ENCODE results near the gene PRDX2.
"Not testable (repeated sequence)": the region's sequence is repeated elsewhere in the genome, so short reads cannot be mapped to it uniquely, and the experiment has no call there.

The PRDX2 gene

DNA sequence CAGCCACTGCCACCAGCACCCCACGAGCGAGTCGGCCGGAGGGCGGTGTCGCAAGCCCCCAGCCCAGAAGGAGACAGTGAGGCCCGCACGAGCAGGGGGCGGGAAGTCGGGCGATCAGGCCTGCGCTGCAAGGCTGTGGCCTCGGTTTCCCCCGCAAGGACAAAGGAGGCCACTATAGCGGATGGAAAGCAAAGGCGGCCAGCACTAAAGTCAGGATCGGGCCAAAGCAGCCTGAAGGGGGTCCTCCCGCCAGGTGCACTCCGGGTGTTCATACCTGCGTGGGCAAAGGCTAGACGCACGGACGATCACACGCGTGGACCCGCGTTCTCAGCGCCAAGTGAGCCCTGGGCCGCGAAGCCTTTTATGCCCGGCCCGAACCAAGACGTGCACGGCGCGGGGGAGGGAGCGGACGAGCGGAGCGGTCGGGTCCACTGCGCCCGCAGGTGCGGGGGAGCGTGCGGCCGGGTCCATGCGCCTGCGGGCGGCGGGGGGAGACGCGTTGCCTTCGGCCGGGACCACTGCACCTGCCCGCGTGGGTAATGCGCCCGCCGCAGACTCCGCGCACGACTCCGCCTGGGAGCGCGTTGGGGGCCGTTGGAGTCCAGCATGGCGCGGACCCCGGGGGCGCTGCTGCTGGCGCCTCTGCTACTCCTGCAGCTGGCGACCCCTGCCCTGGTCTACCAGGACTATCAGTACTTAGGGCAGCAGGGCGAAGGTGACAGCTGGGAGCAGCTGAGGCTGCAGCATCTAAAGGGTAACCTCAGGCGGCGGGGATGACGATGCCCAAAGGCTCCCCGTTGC lies at the start of gene PRDX2, which contains the start of gene THSD8:
Gene PRDX2, minus strand, starts transcription at position 335 of the 801 bp plus-strand sequence. CDS start 539 bp downstream, outside the sequence.
Gene THSD8, plus strand, starts transcription at position 604 of the 801 bp plus-strand sequence. Its CDS starts 3 bp downstream, at position 607.
- DNase-seq (ENCODE audit: low read depth in 2 of 2) = peak; percentile 64 to 74

DNA sequence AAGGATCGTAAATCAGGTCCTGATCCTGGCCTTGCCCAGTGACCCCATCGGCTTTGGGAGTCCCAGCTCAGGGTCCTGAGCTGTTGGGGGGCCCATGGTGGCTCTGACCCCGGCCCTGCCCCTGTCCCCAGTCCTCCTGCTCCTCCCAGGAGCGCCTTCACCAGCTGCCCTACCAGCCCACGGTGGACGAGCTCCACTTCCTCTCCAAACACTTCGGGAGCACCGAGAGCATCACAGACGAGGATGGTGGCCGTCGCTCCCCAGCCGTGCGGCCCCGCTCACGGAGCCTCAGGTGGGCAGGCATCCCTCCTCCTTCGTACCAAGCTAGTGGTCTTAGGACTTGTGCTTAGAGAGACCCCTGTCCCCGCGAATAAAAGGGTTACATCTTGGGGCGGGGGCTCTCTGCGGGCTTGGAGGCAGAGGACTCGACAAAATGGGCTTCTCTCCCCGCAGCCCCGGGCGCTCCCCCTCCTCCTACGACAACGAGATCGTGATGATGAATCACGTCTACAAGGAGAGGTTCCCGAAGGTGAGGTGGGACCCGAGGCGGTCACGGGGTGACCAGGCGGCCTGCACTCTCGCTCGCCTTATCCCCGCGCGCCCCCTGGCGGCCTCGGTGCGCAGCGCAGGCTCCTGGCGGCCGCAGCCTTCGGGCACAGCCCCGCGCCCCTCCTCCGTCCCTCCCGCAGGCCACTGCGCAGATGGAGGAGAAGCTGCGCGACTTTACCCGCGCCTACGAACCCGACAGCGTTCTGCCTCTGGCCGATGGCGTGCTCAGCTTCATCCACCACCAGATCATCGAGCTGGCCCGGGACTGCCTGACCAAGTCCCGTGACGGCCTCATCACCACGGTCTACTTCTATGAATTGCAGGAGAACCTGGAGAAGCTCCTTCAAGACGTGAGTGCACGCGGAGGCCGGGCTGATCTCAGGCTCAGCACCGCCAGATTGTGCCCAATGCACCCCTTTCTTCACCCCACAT lies 45.8 kb upstream of the PRDX2 start:
- DNase-seq (ENCODE audit: low read depth in 2 of 2) = peak; percentile 77 to 87

DNA sequence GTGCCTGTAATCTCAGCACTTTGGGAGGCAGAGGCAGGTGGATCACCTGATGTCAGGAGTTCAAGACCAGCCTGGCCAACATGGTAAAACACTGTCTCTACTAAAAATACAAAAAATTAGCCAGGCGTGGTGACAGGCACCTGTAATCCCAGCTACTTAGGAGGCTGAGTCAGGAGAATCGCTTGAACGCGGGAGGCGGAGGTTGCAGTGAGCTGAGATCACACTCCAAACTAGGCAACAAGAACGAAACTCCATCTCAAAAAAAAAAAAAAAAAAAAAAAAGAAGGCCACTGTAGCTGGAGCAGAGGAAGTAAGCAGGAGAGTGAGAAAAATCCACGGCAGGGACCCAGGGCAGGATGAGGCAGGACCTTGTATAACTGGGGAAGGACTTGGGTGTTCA lies 45.0 kb upstream of the PRDX2 start:
- not testable (repeated sequence) for DNase-seq (ENCODE audit: low read depth in 2 of 2)

DNA sequence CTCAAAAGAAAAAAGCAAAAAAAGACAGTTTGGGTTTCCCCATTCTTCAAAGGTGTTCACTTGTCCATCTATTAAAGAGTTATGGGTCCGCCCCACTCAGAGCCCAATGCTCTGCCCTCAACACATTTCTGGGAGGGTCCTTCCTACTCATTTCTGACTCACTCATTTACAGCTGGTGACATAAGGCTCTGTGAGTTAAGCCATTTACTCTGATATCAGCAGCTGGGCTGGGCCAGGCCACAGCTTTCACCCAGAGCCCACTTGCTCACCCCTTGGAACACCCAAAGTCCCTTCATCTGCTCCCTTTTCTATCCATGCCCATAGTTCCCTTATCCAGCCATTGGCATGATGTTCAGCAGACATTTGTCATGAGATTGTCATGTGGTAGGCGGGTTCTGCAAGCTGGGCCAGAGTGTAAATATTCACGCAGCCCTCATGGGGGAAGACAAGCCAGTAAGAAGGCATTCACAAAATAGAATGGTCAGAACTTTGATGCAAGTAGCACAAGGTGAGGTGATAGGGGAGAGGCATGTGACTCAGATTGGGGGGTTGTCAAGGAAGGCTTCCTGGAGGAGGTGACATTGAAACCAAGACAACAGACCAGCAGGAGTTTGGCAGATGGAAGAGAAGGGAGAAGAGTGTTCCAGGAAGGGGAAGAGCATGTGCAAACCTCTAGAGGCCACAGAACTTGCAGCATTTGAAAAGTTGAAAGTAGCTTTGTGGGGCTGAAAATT lies 42.6 kb upstream of the PRDX2 start:
- DNase-seq (ENCODE audit: low read depth in 2 of 2) = no peak

DNA sequence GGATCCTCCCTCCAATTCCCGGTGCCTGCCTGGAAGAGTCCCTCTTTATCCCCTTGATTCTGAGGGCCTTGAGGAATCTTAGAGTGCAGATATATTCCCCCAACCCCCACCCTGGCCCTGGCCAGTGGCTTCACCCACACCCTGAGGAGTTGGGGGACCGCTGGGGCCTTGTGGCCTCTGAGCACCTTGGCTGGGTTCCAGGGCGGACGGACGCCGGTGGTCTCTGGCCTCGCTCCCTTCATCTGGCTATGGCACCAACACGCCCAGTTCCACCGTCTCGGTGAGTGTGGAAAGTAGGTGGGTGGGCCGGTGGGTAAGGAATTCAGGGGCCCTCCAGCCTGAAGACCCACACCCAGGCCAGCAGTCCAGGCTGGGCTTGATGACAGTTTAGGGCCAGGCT lies 41.7 kb upstream of the PRDX2 start:
- DNase-seq (ENCODE audit: low read depth in 2 of 2) = no peak

DNA sequence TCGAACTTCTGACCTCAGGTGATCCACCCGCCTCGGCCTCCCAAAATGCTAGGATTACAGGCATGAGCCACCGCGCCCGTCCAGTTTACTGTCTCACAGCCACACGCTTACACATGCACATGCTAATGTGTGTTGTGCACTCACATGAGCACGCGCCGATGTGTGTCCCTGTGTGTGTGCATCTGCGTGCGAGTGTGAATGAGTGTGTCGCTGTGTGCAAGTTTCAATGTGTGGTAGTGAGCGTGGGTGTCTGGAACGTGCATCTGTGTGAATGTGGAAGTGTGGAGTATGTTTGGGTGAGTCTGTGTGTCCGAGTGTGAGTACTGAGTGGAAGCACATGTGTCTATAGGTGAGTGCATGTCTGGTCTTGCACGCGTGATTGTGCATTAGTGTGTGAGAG lies 40.9 kb upstream of the PRDX2 start:
- DNase-seq (ENCODE audit: low read depth in 2 of 2) = no peak

DNA sequence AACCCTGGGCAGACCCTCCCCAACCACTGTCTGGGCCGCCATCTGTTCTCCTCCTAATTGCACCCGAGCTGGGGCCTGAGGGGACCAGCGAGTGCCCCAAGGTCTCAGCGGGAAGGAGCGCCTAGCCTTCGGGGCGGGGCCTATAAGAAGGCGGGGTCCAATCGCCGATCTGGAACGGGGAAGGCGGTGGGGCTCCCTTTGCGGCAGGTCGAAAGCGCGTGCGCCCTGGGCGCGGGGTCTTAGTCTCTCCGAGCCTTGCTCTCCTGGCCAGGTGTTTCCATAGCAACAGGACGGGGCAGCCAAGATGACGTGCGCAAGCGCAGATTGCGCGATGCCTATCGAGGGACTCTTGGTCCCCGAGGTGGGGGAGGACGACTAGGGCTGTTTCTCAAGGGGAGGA lies 39.5 kb upstream of the PRDX2 start:
- no peak for DNase-seq (ENCODE audit: low read depth in 2 of 2)

DNA sequence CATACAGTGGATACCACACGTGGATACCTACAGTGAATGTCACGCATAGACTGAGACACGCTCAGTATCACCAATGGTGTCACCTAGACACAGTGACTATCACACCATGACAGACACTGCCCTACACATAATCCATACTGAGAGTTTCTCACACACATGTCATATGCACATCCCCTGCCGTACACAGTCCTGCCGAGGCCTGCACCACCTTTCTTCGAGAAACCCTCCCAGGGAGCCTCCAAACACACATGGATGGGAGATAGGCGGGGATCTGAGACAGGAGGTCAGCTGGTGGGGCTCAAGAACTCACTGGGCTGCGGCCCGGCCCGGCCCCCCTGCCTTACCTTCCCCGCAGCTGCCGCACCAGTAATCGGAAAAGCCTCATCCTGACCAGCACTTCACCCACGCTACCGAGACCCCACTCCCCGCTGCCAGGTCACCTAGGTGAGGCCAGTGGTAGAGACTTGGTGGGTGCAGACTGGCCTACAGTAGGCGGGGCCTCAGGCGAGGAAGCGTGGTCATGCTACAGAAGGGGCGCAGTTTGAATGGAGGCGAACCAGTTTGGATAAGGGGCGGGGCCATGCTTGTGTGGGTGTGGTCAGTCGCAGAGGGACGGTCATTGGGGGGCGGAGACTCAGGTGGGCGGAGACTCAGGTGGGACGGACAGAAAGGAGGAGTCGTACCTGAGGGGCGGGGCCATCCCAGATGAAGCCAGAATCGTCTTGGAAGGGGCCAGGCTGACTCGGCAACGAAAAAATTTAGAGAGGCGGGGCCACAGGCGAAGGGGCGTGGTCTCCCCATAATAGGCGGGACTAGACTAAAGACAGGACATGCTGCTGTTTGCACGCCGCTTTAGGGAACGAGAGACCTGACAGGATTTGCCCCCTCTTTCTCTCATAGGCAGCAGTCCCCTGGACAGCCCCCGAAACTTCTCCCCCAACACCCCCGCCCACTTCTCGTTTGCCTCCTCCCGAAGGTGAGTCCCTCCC lies 38.8 kb upstream of the PRDX2 start:
- DNase-seq (ENCODE audit: low read depth in 2 of 2) = peak; percentile 61 to 62

DNA sequence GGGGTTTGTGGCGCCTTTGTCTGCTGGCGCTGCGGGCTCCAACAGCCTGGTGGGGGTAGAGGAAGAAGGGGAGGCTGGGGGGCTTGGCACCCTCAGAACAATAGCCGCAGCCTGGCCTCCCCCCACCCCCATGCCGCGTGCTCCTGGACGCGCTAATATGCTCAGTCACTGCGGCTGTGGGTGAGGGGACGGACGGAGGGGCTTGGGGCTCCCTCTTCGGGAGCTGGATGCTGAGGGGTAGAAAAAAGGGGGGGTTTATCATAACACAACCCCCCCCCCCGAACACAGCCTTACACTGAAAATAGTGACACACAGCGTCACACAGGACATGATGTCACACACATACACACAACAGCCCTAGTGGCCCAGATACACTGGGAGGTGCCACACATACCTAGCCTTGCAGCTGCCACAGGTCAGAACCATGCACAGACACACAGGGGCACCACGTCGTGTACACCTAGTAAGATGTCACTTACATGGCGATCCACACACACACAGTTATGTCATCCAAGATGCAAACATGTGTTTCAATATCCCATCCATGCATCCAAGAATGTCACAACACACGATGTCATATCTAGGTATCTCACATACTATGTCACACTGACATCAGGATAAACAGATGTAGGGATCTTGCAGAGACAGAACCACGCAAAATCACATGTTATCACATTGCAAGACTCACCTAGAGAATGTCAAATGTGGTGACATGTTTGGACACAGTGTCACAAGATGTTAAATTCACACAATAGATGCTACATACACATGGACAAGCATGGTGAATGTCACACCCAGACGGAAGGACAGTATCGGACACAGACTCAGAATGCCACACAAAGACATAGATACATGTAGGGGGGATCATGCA lies 37.5 kb upstream of the PRDX2 start:
- DNase-seq (ENCODE audit: low read depth in 2 of 2) = no peak

DNA sequence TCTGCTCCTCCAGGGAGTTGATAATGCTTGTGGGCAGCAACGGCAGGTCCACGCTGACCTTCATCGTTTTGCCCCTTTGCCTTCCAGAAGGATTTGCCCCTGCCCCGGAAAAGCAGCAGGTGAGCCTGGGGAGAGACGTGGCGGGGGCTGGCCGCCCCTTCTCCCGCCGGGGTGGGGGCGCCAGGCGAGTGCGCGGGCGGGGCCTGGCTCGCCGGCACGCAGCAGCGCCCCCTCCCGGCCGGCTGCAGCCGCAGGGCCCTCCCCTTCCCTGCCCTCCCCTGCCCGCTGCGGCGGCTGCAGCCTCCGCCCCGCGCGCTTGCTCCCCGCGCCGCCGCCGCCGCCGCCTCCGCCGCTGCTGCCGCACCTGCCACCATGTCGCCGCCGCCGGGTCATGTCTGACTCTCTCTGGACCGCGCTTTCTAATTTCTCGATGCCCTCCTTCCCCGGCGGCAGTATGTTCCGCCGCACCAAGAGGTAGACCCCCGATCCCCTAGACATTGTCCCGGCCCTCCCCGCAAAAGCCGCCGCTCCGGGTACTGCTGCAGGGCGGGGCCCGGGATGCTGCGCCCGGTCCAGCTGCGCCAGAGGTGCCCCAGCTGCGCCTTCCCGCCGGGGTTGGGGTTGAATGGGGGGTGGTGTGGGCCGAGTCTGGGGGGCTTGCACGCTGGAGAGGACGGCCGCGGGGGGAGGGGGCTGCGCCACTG lies 36.7 kb upstream of the PRDX2 start, which contains the start of gene MAST1:
Gene MAST1, plus strand, starts transcription at position 334 of the 704 bp plus-strand sequence. Its CDS starts 58 bp downstream, at position 392.
- DNase-seq (ENCODE audit: low read depth in 2 of 2) = peak in 1 of 2 donors; percentile 49

DNA sequence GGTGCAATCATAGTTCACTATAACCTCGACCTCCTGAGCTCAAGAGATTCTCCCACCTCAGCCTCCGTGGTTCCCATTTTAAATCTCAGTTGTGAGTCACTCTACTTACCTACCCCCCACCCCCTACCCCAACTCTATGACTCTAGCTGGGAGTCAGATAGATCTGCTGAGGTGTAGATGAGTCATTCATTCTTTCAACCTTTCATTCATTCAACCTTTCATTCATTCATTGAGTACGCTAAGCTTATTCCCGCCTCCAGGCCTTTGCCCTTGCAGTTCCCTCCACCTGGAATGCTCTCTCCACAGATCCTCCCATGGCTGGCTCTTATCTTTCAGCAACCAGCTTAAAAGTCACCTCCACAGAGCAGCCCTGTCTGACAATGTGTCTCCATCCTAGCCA lies 35.6 kb upstream of the PRDX2 start:
- no peak for DNase-seq (ENCODE audit: low read depth in 2 of 2)

DNA sequence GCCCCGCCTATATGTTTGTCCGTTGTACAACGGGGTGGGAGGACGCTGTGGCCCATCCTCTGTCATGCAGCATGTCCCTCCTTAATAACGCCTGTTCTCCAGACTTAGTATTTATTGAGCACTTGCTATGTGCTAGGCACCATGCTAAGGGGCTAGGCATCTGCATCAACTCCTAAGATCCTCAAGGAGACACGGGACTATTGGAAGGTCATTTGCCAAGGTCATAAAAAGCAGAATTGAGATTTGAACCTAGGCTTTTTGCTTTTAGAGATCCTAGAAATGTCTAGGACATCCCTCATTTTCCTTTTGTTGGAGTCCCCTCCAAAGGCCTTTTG lies 34.9 kb upstream of the PRDX2 start:
- no peak for DNase-seq (ENCODE audit: low read depth in 2 of 2)

DNA sequence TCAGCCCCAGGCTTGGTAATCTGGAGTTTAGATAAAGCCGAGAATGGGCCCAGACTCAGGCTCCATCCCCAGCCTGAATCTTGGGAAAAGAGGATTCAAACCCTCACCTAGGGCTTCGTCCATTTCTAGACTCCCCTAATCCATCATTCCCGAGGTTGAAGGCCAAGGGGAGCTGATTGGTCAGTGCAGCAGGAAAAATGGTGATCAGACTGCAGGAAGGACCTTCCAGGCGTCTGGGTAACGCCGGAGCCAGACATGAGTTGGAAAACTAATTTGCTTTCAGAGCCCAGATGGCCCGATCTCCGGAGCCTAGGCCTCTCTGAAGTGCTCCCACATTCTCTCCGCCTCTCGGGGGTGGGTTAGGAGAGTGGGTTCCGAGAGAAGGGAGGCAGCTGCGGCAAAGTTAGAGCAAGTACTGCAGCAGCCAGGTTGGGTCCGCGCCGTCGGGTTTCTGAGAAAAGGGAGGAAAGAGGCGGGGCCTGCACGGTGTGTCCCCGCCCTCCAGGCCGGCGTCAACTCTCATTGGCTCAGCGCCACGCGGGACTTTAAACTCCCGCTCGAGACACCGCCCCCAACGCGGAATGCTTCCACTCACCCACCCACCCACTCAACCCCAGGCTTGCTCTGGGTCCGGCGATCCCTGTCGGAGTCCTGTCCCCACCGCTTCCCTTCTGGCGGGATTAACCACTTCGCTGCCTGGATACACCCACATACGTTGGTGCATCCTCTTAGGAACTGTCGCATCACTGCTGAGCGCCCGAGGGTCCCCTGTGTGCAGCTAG lies 33.6 kb upstream of the PRDX2 start:
- DNase-seq (ENCODE audit: low read depth in 2 of 2) = peak in 1 of 2 donors; percentile 18

DNA sequence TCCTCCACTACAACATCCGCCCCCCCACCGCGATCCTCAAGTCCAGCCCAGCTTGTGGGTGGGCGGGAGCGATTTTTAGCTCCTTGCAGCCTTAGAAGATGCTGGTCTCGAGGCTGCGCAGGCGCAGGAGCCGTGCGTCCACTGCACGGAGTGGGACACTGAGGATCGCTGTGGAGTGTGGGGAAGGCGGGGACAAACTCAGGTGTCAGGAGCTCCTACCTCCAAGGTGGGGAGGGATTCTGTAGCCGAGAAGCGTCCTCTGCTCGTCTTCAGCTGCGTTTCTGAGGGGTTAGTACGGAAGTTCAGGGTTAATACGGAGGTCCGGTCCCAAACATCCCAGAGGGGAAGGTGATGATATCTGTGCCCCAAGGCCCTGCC lies 33.0 kb upstream of the PRDX2 start, which contains the start of gene RTBDN:
Gene RTBDN, minus strand, starts transcription at position 14 of the 378 bp plus-strand sequence. CDS start 4,600 bp downstream, outside the sequence.
- no peak for DNase-seq (ENCODE audit: low read depth in 2 of 2)

DNA sequence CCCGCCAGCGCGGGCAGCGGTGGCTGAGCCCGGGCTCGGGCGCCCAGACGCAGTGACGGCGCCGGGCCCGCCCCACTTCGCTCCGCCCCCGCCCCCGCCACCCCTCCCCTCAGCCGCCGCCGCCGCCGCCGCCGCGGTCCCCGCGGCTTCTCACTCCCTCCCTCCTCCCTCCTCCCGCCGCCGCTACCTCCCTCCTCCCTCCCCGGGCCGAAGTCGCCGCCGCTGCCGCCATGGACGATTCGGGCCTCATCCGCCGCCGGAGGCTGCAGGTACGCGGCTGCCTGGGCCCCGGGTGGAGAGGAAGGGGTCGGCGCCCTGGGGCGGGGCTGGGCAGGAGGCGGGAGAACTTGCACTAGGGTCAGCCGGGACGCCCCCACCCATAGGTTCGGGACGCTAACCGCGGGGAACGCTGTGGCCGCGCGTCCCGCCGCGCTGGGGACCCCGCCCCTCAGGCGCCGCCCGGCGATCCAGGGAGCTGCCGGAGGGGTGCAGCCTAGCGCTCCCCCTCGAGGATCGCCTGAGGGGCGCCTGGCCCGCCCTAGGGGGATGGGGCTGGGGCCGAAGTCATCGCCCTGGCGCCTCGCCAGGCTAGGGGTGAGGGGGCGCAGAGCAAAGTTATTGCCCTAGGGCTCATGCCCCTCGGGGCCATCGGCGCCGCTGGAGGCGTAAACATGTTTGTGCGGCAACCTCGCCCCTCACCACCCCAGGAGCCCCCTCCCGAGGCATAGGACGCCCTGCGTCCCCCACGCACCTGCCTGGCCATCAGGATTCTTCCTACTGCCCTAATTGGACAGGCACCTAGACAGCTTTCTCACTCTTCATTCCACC lies 32.4 kb upstream of the PRDX2 start:
- peak in 1 of 2 donors; percentile 19 for DNase-seq (ENCODE audit: low read depth in 2 of 2)

DNA sequence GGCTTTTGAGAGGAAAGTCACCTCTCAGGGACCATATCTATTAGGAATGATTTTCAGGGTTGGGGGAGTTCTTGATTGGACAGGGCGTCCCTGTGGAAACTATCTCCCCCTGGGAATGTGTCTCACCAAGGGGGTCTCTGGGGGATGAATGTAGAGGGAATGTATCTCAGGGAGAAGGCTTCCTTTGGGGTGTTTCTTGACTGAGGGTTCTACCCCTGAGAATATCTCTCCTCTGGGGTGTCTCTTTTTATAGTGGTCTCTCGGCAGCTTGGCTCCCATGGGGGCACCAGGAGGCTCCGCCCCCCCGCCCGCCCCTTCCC lies 31.8 kb upstream of the PRDX2 start:
- DNase-seq (ENCODE audit: low read depth in 2 of 2) = no peak

DNA sequence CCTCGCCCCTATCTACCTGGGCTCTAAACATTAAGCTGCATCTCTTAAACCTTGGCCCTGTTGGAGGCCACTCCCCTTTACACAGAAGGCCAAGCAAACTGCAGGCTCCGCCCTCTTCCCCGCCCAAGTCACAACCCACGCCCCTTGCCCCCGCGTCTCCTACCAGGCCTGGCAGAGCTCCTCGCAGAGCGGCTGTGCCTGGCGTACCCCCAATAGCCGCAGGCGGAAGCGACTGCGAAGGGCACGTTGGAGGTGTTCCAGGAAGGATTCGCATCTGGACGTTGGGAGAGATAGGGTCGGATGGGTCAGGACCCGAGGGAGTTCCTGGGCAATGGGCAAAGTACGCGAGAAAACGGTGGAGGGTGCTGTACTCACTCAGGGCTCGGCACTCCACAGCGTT lies 26.9 kb upstream of the PRDX2 start:
- peak in 1 of 2 donors; percentile 35 for DNase-seq (ENCODE audit: low read depth in 2 of 2)

Measured in stimulated activated CD4-positive, alpha-beta T cell treated with anti-CD3 and anti-CD28 coated beads, Interleukin-15, amount 100 ng/mL, for 48 hours (primary cell).